HG03066 (cell line): ENCODE measurements around the gene HTD2.
A peak's percentile ranks its signal among the peaks of the same experiment; 100 is the strongest.
"Not testable (repeated sequence)": the region's sequence is repeated elsewhere in the genome, so short reads cannot be mapped to it uniquely, and the experiment has no call there.

ENCODE experiments used
- ATAC-seq: cut with Tn5 transposase; IDR thresholded peaks from one replicate; pipeline ENCODE4 v1.9.1; 2021; ENCODE audit warnings: low read depth; ENCODE audit not compliant: unreplicated experiment

The HTD2 gene

DNA sequence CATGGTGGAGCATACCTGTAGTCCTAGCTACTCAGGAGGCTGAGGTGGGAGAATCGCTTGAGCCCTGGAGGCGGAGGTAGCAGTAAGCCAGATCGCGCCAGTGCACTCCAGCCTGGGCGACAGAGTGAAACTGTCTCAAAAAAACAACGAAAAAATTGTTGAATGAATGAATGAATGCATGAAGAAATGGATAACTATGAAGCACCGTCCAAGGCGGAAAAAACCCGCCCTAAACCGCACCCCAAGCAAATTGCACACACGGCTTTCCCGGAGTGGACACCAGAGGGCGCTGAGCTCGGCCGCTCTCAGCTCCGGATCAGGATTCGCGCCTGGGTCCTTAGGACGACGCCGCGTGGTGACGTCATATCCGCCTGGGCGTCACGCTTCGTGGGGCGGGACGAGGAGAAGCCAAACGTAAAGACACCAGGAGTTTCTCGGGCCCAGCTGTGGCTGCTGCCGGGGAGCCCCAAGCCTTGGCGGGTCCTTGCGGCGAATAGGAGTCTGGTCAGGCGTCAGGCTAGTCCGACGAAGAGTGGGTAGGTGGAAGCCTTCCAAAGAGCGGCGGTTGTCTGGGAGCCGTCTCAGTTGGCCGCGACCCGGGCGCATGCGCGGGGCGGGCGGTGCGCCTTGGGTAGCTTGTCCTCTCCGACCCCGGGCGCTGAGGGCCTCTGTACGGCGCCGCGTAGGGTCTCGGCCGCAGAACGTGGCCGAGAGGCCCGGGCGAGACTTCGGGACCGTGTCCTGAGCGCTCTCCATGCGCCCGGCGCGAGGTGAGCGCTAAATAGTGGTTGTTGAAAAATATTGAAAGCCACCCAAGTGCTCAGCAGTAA is at the start of gene HTD2, which contains the start of gene RPP14:
HTD2 (plus strand) TSS at position 639 of the 830 bp plus-strand sequence. CDS start 11,094 bp downstream, outside the sequence.
RPP14 (plus strand) TSS at position 364 of the 830 bp plus-strand sequence. CDS start 4,085 bp downstream, outside the sequence.
- ATAC-seq = peak; percentile 88

DNA sequence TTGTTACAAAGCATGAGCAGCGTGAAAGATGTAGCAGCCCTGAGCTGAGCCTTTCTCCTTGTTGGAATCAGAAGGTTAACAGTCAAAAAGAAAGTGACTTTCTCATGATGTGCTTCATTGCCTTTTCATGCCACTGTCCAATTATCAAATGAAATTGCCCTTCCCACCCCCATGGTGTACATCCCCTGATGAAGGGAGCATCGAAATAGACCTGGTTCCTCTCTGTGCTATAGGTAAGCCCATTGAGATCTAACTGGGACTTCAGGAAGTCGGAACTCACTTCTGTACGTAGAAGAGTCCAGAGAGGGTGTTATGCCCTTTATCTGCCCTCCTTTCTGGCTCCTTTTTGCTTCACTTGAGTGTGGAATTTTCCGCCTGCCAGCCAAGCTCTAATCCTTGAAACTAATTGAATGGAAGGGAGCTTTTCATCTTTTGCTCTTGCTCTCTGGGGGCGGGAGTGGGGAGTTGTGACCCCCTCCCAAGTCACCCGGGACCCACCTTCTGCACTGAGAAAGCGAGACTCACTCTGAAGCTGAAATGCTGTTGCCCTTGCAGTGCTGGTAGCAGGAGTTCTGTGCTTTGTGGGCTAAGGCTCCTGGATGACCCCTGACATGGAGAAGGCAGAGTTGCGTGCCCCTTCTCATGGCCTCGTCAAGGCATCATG is 47.8 kb upstream of the HTD2 start:
- no peak for ATAC-seq

DNA sequence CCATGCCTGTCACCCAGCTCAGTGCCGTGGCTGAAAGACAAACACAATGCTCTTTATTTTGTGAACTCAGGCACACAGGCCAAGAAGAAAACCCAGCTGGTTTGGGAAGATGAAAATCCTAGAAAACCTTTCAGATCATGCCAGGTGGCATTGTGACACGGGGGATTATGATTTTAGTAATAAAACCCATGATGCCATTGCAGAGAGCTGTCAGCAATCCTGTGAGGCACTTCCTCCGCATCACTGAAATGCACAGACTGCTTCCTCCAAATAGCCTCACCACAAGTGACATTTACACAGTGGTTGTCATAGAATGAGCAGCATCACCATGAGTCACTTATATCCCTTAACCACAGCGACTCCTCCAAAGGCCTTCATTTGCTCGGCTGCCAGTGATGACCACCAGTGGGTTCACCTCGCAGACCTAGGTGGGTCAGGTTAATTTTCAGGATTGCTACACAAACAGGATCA is 46.0 kb upstream of the HTD2 start:
- no peak for ATAC-seq

DNA sequence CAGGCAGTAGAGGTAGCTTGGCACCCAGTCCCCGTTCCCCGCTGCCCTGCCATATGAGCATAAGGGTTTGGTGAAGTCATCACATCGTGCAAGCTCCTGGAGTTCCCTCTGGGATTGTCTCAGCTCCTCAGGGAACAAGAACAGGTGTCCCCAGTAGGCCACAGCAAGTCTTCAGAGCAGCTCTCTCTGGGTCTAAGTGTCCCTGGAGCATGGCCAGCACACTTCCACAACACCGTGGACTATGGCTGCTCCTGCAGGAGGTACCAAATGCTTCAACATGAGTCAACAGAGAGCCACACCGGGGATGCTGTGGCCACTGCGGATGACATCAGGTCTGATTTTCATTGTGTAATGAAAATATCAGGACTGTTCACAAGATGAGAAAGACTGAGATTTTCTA is 45.6 kb upstream of the HTD2 start:
- no peak for ATAC-seq

- ATAC-seq = no peak
Measured at GRCh38 chr3:58261954-58262666, 44.2 kb upstream of the HTD2 start.

GRCh38 chr3:58266577-58266976 is 39.7 kb upstream of the HTD2 start:
- no peak for ATAC-seq

GRCh38 chr3:58267543-58267942 is 38.8 kb upstream of the HTD2 start:
- ATAC-seq = not testable (repeated sequence)

DNA sequence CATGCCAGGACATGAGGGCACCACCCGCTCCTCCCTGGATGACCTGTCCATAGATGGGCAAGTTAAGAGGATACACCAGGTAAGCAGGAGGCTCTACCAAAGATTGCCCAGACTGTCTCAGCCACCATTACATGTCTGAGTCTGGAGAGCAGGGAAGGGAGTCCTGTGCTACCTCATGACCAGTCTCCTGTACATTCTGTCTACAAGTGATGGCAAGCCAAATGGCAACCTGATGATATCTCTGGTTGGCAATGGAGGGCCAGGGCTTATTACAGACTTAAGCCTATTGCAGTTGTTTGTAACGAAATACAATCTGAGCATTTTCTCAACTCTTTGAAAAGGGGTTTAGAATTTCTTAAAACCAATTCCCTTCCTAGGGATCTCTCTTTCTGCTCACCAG is 37.0 kb upstream of the HTD2 start:
- no peak for ATAC-seq

DNA sequence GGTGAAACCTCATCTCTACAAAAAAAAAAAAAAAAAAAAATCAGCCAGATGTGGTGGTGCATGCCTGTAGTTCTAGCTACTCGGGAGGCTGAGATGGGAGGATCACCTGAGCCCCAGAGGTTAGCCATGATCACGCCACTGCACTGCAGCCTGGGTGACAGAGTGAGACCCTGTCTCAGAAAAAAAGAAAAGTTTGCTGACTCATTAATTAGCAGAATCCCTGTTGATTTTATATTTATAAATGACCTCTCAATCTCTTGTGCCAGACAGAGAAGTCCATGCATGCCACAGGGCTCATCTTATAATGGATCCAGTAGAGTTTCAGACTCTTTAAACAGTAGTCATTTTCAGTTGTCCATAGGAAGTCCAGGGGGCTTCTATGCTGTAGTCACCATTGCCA is 35.8 kb upstream of the HTD2 start:
- ATAC-seq = no peak

DNA sequence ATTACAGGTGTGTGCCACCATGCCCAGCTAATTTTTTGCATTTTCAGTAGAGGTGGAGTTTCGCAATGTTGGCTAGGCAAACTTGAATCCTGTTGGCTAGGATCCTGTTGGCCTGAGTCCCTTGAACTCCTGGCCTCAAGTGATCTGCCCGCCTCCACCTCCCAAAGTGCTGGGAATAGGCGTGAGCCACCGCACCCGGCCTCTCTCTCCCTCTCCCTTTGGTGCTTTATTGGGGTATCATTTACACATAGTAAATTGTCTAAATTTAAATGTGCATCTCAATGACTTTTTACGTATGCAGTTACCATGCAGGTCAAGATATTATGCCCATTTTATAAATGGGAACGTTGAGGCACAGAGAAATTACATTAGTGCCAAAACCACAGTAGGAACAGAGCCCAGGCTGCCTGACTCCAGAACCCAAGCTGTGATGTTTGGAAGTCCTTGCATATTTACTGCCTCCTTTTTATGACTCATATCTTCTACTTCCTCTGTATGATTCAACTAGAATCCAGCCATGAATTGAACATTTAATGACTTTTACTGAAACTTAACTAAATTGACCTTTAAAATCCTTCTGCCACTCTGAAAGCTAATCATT is 34.3 kb upstream of the HTD2 start:
- no peak for ATAC-seq

- no peak for ATAC-seq
Measured at GRCh38 chr3:58272891-58273290, 33.4 kb upstream of the HTD2 start.

DNA sequence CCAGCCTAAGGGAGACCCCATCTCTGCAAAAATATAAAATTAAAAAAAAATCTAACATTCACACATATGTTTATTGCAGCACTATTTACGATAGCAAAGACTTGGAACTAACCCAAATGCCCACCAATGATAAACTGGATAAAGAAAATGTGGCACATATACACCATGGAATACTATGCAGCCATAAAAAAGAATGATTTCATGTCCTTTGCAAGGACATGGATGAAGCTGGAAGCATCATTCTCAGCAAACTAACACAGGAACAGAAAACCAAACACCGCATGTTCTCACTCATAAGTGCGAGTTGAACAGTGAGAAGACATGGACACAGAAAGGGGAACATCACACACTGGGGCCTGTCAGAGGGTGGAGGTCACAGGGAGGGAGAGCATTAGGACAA is 33.0 kb upstream of the HTD2 start:
- ATAC-seq = not testable (repeated sequence)

DNA sequence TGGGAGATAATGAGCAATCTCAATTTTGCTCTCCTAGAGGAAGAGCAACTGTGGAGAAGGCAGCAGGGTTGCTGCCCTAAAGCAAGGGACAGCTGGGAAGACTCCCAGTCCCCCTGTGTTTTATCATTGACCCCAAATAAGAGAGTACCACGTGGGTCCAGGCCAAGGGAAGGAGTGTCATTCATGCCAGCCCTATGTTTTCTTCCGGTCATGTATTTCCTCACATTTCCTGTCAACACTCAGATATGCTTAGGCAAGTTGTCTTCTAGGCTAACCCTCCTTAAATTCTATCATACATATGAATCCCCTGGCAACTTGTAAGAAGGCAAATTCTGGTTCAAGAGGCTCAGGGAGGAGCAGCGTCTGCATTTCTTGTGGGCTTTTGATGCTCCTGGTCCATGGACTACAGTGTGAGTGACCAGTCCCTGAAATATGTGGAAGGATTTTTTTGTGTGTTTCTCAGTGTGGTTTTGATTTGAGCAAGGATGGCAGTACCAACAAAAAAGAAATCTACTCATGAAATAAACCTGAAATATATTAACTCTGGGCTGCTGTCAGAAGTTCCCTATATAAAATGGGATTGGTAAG is 32.2 kb upstream of the HTD2 start:
- ATAC-seq = no peak

- ATAC-seq = no peak
Measured at GRCh38 chr3:58281069-58281468, 25.3 kb upstream of the HTD2 start.

GRCh38 chr3:58285334-58285733 is 21.0 kb upstream of the HTD2 start:
- no peak for ATAC-seq

DNA sequence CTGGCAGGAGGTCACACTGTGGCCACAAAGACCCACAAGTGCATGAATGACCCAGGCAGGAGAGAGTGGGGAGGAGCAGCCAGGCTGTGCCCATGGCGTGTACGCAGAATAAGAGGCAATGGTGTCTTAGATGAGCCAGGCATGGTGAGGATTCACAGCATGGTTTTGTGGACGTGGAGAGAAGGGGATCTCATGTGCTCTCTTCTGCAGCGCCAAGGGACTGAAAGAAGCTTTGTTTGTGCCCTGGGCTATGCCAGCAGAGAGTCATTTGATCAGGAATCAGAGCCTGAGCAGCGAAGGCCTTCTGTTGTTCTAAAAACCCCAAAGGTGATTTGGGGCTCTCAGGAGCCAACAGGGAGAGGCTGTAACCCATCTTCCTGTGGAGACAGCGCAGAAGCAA is 19.0 kb upstream of the HTD2 start:
- ATAC-seq = no peak

DNA sequence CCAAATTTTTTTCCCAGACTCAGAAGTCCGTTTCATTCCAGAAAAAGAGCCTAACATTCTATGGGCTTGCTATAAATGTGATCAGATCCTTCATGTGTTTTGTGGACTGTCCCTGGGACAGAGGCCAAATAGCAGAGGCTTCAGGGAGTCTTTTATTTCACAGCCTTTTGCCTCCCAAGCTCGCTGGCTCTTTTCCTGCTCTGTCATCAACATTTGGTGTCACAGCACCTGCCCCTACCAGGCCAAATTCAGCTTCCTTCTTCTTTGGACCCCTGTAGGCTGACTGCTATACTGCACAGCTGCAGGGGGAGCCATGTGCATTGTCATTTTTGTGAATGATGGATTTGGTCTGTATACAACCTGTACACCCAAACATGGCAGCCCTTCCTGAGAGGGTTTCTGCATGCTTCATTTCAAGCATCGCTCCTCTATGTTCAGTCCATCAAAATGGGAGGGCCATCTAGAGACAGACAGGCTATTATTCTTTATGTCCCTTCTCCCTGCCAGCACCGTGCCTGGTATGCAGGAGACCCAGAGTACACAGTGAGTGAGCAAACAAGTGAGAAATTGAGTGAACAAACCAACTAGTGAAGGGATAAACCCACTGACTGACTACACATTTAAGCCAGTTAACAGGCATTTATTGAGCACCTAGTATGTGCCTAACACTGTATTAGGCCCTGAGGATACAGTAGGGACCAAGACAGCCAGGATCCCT is 18.1 kb upstream of the HTD2 start:
- ATAC-seq = no peak

GRCh38 chr3:58288964-58289613 is 17.2 kb upstream of the HTD2 start:
- ATAC-seq = not testable (repeated sequence)

DNA sequence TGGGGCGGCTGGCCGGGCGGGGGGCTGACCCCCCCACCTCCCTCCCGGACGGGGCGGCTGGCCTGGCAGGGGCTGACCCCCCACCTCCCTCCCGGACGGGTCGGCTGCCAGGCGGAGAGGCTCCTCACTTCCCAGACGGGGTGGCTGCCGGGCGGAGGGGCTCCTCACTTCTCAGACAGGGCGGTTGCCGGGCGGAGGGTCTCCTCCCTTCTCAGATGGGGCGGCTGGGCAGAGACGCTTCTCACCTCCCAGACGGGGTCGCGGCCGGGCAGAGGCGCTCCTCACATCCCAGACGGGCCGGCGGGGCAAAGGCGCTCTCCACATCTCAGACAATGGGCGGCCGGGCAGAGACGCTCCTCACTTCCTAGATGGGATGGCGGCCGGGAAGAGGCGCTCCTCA is 15.9 kb upstream of the HTD2 start:
- ATAC-seq = not testable (repeated sequence)
